GM12874 (cell line): ENCODE results near the gene ENOSF1.

Experiments used
- TF ChIP-seq, protein P1 (sequence below): IDR thresholded peaks from 2 replicates; pipeline ENCODE4 v1.5.1; 2011; ENCODE audit warnings: low read depth, mild to moderate bottlenecking, control low read depth, low read length, moderate library complexity; ENCODE audit not compliant: insufficient read depth

The ENOSF1 gene

GRCh38 chr18:697800-698199 lies 14.6 kb downstream of the ENOSF1 start:
- TF ChIP-seq, protein P1, sequence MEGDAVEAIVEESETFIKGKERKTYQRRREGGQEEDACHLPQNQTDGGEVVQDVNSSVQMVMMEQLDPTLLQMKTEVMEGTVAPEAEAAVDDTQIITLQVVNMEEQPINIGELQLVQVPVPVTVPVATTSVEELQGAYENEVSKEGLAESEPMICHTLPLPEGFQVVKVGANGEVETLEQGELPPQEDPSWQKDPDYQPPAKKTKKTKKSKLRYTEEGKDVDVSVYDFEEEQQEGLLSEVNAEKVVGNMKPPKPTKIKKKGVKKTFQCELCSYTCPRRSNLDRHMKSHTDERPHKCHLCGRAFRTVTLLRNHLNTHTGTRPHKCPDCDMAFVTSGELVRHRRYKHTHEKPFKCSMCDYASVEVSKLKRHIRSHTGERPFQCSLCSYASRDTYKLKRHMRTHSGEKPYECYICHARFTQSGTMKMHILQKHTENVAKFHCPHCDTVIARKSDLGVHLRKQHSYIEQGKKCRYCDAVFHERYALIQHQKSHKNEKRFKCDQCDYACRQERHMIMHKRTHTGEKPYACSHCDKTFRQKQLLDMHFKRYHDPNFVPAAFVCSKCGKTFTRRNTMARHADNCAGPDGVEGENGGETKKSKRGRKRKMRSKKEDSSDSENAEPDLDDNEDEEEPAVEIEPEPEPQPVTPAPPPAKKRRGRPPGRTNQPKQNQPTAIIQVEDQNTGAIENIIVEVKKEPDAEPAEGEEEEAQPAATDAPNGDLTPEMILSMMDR = no peak

GRCh38 chr18:697012-697411 lies 15.4 kb downstream of the ENOSF1 start:
- TF ChIP-seq, protein P1 = no peak

- TF ChIP-seq, protein P1 = no peak
Observed at GRCh38 chr18:693466-694187, 18.8 kb downstream of the ENOSF1 start.

GRCh38 chr18:692824-693223 lies 19.6 kb downstream of the ENOSF1 start:
- TF ChIP-seq, protein P1 = no peak

- TF ChIP-seq, protein P1 = no peak
Observed at GRCh38 chr18:688323-688722, 24.1 kb downstream of the ENOSF1 start.

- TF ChIP-seq, protein P1 = no peak
Observed at GRCh38 chr18:686339-687111, 25.9 kb downstream of the ENOSF1 start.

DNA sequence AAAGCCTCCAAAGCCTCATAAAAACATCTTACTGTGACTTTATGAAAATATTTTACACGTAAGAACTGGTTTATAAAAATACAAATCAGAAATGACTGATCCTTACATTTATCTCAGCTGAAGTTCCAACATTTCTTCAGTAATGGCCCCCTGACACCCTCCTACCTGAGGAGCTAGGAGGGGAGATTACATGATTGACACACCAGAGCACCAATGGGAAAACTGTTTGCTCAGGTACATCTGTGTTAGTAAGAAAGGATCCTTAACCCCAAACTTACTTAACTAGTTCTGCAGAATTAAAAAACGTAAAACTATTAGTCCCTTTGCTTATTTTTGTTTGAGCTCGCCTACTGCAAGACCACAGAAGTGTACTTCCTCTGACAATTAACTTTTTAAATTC lies 27.0 kb downstream of the ENOSF1 start:
- TF ChIP-seq, protein P1 = no peak
